A204.1 (cell line): ENCODE results near the gene EXO5.
"Not testable (repeated sequence)": the region's sequence is repeated elsewhere in the genome, so short reads cannot be mapped to it uniquely, and the experiment has no call there.

Experiments
- FAIRE-seq: peaks from 2 replicates; lab custom pipeline; 2012; peaks lifted over from hg19 to GRCh38; lab: Jason Lieb, UNC

Gene EXO5

GRCh38 chr1:40553017-40553416 is 44.5 kb downstream of the EXO5 start:
- FAIRE-seq, result no peak

DNA sequence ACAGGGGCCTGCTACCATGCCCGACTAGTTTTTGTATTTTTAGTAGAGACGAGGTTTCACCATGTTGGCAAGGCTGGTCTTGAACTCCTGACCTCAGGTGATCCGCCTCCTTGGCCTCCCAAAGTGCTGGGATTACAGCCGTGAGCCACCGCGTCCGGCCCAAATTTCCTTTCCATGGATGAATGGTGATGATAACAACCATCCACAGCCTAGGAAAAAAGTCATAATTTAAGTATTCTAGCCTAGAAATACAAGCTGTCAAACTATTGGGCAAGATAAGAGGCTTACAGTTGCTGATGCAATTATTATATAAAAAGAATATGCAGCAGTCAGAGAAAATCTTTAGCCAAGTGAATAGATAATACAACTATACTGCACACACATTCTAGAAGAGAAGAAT is 46.2 kb downstream of the EXO5 start:
- not testable (repeated sequence) for FAIRE-seq

GRCh38 chr1:40556121-40556520 is 47.6 kb downstream of the EXO5 start:
- no peak for FAIRE-seq

- not testable (repeated sequence) for FAIRE-seq
These were observed 49.7 kb downstream of the EXO5 start for GRCh38 chr1:40558241-40558640.

- FAIRE-seq, result no peak
These were observed 53.6 kb downstream of the EXO5 start for GRCh38 chr1:40562185-40562584.

DNA sequence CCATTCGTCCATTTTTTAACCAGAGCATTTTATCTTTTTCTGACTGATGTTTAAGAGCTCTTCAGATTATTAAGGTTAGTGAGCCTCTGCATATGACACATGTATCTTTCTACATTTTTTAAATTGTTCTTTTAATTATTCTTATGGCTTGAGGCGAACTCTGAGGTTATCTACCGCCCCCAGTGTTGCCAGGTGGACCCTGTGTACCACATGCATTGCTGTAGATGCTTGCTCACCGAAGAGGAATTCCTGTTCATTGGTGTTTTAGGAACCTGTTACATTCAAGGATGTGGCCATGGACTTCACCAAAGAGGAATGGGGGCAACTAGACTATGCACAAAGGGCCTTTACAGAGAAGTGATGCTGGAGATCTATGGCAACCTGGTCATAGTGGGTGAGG is 54.7 kb downstream of the EXO5 start:
- FAIRE-seq, result no peak

DNA sequence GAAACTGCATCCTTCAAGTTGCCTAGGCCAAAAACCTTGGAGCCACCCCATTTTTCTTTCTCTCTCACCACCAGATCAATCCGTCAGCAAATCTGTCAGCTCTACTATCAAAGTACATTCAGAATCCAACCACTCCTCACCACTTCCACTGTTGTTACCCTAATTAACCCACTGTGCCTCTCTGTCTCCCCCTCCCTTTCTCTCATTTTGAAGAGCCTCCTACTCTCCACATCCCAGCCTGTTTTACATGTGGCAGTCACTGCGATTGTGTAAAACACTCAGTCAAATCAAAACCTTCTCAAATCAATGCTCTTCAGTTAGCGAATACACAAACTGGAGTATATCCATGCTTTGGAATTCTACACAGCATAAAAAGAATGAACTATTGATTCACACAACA is 55.9 kb downstream of the EXO5 start:
- no peak for FAIRE-seq

- no peak for FAIRE-seq
These were observed 56.3 kb downstream of the EXO5 start for GRCh38 chr1:40564913-40565312.
